Measurements from ENCODE around the gene TAMM41.
"Not testable (repeated sequence)": the region's sequence is repeated elsewhere in the genome, so short reads cannot be mapped to it uniquely, and the experiment has no call there.

Gene TAMM41

GRCh38 chr3:11814663-11815062 is 32.0 kb downstream of the TAMM41 start:
- DNase-seq (ENCODE audit: low read depth in 2 of 2) = no peak

- no peak for DNase-seq (ENCODE audit: low read depth in 2 of 2)
Measured at GRCh38 chr3:11810276-11810675, 36.4 kb downstream of the TAMM41 start.

- no peak for DNase-seq (ENCODE audit: low read depth in 2 of 2)
Measured at GRCh38 chr3:11808231-11808630, 38.5 kb downstream of the TAMM41 start.

DNA sequence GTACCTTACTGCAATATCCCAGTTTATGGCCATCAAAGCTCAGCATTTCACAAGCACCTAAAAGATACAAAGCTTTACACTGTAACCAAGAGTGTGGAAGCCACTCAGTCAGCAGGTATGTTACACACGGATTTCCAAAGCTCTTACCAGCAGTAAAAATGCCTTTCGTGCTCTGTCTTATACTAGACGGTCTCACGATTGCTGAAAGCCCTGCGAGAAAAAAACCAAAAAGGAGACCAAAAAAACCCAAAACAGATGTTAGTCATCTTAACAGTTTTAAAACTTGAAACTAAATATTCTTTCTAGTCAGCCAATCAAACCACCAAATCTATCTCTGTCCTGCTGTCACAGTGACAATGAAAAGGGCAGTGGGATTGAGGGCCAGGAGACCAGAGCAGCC is 39.0 kb downstream of the TAMM41 start:
- DNase-seq (ENCODE audit: low read depth in 2 of 2) = no peak

- DNase-seq (ENCODE audit: low read depth in 2 of 2) = no peak
Measured at GRCh38 chr3:11805716-11806115, 41.0 kb downstream of the TAMM41 start.

- no peak for DNase-seq (ENCODE audit: low read depth in 2 of 2)
Measured at GRCh38 chr3:11803977-11804892, 42.5 kb downstream of the TAMM41 start.

DNA sequence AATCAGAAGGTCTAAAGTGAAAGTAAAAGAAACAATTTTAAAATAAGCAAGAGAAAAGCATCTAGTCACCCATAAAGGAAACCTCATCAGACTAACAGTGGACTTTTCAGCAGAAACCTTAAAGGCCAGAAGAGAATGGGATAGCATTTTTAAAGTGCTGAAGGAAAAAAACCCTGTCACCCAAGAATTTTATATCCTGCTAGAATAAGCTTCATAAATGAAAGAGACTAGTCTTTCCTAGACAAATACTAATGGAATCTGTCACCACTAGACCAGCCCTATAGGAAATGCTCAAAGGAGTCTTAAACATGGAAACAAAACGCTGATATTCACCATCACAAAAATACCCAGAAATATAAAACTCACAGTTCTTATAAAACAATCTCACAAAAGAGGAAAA is 46.9 kb downstream of the TAMM41 start:
- DNase-seq (ENCODE audit: low read depth in 2 of 2) = no peak

- no peak for DNase-seq (ENCODE audit: low read depth in 2 of 2)
Measured at GRCh38 chr3:11794927-11795326, 51.8 kb downstream of the TAMM41 start.

DNA sequence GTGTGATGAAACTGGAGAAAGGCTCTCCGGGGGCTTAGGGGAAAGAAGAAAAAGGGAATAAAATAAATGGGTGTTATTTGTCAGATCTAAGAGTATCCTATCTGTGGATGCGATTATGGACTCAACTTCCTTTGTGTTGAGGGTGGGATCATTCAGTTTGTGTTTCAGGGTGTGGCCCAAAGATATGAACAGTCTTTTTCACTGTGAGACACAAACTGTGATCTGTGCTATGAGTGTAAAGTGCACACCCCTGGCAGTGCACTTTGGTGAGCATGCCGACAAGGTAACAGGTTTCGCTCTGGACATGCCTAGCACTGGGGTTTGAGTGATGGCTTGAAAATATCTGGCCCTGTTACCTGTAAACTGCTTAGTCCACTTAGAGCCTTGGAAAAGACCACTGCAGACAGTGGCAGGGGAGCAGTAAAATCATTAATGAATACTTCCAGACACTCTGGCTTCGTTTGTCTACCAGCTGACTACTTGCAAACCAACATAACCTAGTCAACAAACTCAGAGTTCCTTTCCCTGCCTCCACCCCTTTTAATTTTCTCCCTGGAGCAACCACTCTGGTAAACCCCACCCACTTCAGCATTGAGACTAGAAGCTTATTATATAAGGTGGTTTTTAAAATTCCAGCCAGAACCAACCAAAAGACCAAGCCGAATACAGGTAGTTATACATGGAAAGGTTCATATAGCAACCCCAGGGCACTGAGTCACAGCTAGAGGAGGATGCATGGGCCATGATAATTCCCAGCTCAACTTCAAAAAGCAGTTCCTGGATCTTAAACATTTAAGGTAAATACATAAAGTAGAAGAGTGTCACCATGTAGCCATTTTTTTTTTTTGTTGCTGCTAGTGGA is 55.1 kb downstream of the TAMM41 start:
- no peak for DNase-seq (ENCODE audit: low read depth in 2 of 2)

DNA sequence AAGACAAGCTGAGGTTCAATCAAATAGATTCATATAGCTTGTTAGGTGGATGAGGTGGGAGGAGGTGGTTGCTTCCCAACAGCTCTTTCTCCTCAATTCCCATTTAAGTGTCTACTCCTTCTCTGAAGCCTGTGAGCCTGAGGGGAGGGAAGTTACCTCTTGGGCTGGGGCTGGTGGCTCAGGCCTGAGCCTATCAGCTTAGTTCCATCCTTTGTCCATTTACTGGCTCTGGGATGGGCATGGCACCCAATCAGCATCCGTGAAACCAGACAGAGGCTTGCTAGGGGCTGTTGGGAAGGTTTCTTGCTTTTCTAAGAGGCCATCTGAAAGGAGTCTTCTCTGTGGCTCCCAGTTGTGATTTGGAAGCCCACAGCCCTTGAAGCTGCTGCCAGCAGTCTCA is 57.3 kb downstream of the TAMM41 start:
- DNase-seq (ENCODE audit: low read depth in 2 of 2) = no peak

GRCh38 chr3:11784971-11785377 is 61.7 kb downstream of the TAMM41 start:
- no peak for DNase-seq (ENCODE audit: low read depth in 2 of 2)

DNA sequence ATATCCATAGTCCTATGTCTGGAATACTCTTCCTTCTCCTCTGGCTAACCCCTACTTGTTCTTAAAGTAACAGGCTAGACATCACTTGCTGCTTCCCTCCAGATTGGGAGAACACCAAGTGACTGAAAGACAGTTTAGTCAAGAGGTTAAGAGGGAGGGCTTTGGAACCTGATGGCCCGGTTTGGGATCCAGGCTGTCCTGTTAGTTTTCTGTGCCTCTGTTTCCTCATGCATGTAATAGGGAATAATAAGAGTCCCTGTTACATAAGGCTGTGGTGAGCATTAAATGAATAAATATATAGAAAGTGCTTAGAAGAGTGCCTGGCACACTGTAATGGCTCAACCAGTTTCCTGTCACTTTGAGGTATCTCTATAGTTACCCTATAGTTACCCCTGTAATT is 66.3 kb downstream of the TAMM41 start:
- no peak for DNase-seq (ENCODE audit: low read depth in 2 of 2)

DNA sequence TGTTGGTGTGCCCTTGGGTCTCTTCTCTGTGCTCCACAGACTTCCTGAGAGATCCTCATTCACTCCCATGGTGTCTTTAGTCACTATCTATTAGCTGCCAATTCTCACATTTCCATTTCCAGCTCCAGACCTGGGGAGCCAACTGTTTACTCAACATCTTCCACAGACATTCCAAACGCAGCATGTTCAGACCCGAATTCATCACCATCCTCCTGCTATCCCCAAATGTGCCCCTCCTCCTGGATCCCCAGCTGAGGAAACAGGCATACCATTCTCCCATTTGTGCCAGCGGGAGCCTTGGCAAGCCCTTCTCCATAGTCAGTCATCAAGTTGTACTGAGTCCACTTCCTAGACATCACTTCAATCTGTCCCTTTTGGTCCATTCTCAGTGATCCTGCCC is 67.1 kb downstream of the TAMM41 start:
- DNase-seq (ENCODE audit: low read depth in 2 of 2) = no peak

GRCh38 chr3:11778248-11778647 is 68.4 kb downstream of the TAMM41 start:
- no peak for DNase-seq (ENCODE audit: low read depth in 2 of 2)

- no peak for DNase-seq (ENCODE audit: low read depth in 2 of 2)
Measured at GRCh38 chr3:11776346-11776745, 70.3 kb downstream of the TAMM41 start.

- no peak for DNase-seq (ENCODE audit: low read depth in 2 of 2)
Measured at GRCh38 chr3:11775493-11775892, 71.2 kb downstream of the TAMM41 start.

DNA sequence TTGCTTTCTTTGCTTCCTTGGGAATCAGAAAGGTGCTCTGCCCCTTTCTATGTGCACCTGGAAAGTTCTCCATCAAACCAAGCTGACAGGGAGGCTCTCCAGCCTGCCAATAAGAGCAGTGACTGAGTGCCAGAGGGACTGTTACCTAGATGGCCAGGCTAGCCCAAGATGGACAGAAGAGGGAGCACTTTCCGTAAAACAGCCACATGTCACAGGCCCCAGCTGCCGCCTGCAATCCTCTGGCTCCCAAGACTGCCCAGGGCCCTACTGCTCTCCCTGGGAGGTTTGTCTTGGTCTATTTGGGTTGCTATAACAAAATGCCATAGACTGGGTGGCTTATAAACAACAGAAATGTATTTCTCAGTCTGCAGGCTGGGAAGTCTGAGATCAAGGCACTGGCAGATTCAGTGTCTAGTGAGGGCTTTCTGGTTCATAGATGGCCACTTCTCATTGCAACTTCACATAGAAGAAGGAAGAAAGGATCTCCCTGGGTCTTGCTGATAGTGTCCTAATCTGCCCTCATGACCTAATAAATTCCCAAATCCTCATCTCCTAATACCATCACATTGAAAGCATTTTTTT is 72.3 kb downstream of the TAMM41 start:
- DNase-seq (ENCODE audit: low read depth in 2 of 2) = no peak

- DNase-seq (ENCODE audit: low read depth in 2 of 2) = not testable (repeated sequence)
Measured at GRCh38 chr3:11771931-11772330, 74.8 kb downstream of the TAMM41 start.

DNA sequence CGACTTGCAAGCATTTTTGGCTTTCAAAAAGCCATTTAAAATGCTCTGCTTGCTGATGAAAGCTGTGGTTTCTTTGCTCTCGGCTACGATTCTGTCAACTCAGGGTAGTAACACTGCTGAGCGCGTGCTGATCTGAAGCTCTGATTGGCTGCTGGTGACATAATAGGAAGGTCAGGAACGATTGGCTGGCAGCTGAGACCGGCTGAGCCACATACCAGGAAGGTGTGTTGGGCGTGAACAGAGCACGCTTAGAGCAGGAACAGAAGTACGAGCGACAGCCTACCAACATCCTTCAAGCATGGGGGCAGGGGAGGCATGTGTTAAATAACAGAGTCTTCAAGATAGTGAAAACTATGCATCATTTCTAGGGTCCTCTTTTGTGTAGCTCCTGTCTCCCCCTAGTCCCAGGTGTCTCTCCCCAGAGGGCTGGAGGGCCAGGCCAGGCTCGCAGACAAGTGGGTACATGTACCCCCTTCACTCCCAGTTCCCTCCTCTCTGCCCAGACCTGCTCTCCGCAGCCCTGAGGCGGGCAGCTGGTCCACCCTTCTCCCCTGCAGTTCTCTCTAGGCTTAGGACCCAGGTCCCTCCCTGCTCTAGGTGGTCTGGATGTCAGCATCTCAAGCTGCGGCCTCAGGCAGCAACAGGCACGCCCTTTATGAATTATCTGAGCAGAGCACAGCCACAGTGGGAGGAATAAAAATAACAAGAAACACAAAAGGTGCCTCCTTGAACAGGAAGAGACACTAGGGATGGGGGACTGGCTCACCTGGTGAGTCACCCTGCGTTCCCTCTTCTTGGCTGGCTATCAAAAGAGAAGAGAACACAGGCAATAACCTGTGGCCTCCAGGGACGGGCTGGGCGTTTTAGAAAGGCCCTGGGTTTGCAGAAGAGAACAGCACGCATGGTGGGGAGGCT is 76.0 kb downstream of the TAMM41 start:
- peak; percentile 49 to 58 for DNase-seq (ENCODE audit: low read depth in 2 of 2)

GRCh38 chr3:11769704-11770476 is 76.8 kb downstream of the TAMM41 start:
- no peak for DNase-seq (ENCODE audit: low read depth in 2 of 2)

DNA sequence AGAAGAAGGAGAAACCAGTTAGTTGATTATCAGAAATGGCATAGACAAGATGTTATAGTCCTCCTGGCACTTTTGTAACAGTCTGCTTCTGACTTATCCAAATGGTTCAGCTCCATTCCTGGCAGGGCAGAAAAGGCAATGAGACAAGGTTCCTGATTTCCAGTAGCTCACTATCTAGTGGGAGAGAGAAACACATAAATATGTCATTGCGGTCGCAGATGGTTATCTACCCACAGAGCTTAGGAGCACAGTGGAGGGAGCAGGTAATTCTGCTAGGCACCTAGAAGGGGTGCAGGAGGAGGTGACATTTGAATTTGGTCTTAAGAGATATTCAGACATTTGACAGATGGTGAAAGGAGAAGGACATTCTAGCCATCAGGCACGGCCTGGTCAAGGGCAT is 78.1 kb downstream of the TAMM41 start:
- no peak for DNase-seq (ENCODE audit: low read depth in 2 of 2)

All from stimulated activated CD4-positive, alpha-beta T cell treated with anti-CD3 and anti-CD28 coated beads, Interleukin-12 subunit alpha, Interleukin-12 subunit beta, amount 100 ng/mL, for 24 hours (primary cell).